ENCODE measurements around the gene PGP.

PGP gene

GRCh38 chr16:2199095-2199494 is 15.5 kb downstream of the PGP start:
- TF ChIP-seq CTCF (IDR thresholded peaks at IDR 0.05; ENCODE audit: control insufficient read depth, insufficient read depth, low read depth, low read length, missing control alignments), result no peak
- no peak for DNase-seq (ENCODE audit: low read depth)
- H3K4me3 ChIP-seq (ENCODE audit: control insufficient read depth, low read depth, low read length), result no peak overlapping the region

GRCh38 chr16:2198283-2198682 is 16.4 kb downstream of the PGP start:
- no peak overlapping the region for H3K4me3 ChIP-seq (ENCODE audit: control insufficient read depth, low read depth, low read length)
- TF ChIP-seq CTCF (IDR thresholded peaks at IDR 0.05; ENCODE audit: control insufficient read depth, insufficient read depth, low read depth, low read length, missing control alignments), result no peak
- DNase-seq (ENCODE audit: low read depth), result no peak

- TF ChIP-seq CTCF (IDR thresholded peaks at IDR 0.05; ENCODE audit: control insufficient read depth, insufficient read depth, low read depth, low read length, missing control alignments), result no peak
- no peak overlapping the region for H3K4me3 ChIP-seq (ENCODE audit: control insufficient read depth, low read depth, low read length)
- no peak for DNase-seq (ENCODE audit: low read depth)
Measured at GRCh38 chr16:2197765-2198164, 16.9 kb downstream of the PGP start.

GRCh38 chr16:2196981-2197511 is 17.6 kb downstream of the PGP start:
- no peak for DNase-seq (ENCODE audit: low read depth)
- no peak overlapping the region for H3K4me3 ChIP-seq (ENCODE audit: control insufficient read depth, low read depth, low read length)
- no peak for TF ChIP-seq CTCF (IDR thresholded peaks at IDR 0.05; ENCODE audit: control insufficient read depth, insufficient read depth, low read depth, low read length, missing control alignments)

GRCh38 chr16:2196162-2196980 is 18.3 kb downstream of the PGP start, which contains the start of gene CASKIN1:
CASKIN1 (minus strand) TSS chr16:2196605; CDS start chr16:2196432, 173 bp downstream.
- H3K4me3 ChIP-seq (ENCODE audit: control insufficient read depth, low read depth, low read length), result no peak within 1 kb of the TSS; the same call in 1 of the 2 replicates
- no peak for TF ChIP-seq CTCF (IDR thresholded peaks at IDR 0.05; ENCODE audit: control insufficient read depth, insufficient read depth, low read depth, low read length, missing control alignments)
- DNase-seq (ENCODE audit: low read depth), result no peak

- DNase-seq (ENCODE audit: low read depth), result no peak
- H3K4me3 ChIP-seq (ENCODE audit: control insufficient read depth, low read depth, low read length), result no peak overlapping the region; the same call in 1 of the 2 replicates
- TF ChIP-seq CTCF (IDR thresholded peaks at IDR 0.05; ENCODE audit: control insufficient read depth, insufficient read depth, low read depth, low read length, missing control alignments), result no peak
Measured at GRCh38 chr16:2195322-2196161, 19.1 kb downstream of the PGP start.

Measured in AG09309 (cell line).